Cardiac muscle cell (in vitro differentiated cells and primary cell): ENCODE results near the gene LSM6. TPM values are rescaled to one million over a fixed set of nuclear protein-coding genes. Genes with fewer than 3 reads are reported as not detected.

Experiments used
- DNase-seq, 2 donors: peaks; one replicate each; pipeline versions ENCODE4 v3.0.0 to v3.0.0-alpha.2; 2010 to 2017; ENCODE audit warnings: low read depth in 1 of 2, low spot score in 1 of 2
- H3K27ac ChIP-seq: fragments of 200-600 bp; sonication (generic); 2 replicates; pipeline ENCODE4 v1.5.1; 2016
- H3K27me3 ChIP-seq: fragments of 200-600 bp; sonication (generic); 2 replicates; pipeline ENCODE4 v1.6.0; 2016; ENCODE audit warnings: control low read depth
- H3K36me3 ChIP-seq: fragments of 200-600 bp; sonication (generic); 2 replicates; pipeline ENCODE4 v1.5.1; 2016; ENCODE audit warnings: control low read depth
- H3K4me1 ChIP-seq: fragments of 200-600 bp; sonication (generic); 2 replicates; pipeline ENCODE4 v1.8.1; 2017; ENCODE audit warnings: low read depth, mild to moderate bottlenecking, mixed run types
- H3K4me3 ChIP-seq: fragments of 200-600 bp; sonication (generic); 2 replicates; pipeline ENCODE4 v1.5.1; 2016; ENCODE audit warnings: mild to moderate bottlenecking
- H3K9me3 ChIP-seq: fragments of 200-600 bp; sonication (generic); 2 replicates; pipeline ENCODE4 v1.5.1; 2017; ENCODE audit warnings: low read depth, mild to moderate bottlenecking, control low read depth
- CTCF ChIP-seq: IDR thresholded peaks from 2 replicates; pipeline ENCODE4 v1.5.1; 2012; ENCODE audit warnings: low read depth, mild to moderate bottlenecking, low read length
- polyA plus RNA-seq: library from polyadenylated mRNA; unstranded; fragments of >200 nt; fragmentation: Nextera tagmentation; extraction: Ambion mirVana; gene quantifications from 2 replicates; pipeline ENCODE4 v1.2.1, GENCODE V29; 2016
- total RNA-seq: library from RNA; depleted of rRNA; stranded (reverse); fragments of >200 nt; gene quantifications from 2 replicates; pipeline ENCODE4 v1.2.3, GENCODE V29; 2016

LSM6 gene
- total and polyA plus RNA-seq, 2 experiments from 2014 or later, result 36.8 to 54.0 TPM

- Histone ChIP-seq H3K4me1 (peaks cover 13% of the 10 kb centered on the region), H3K9me3 (no peaks in the 10 kb centered on the region), H3K4me3 (no peak overlapping the region), H3K36me3 (peaks cover 18% of the 10 kb centered on the region), H3K27me3 (no peaks in the 10 kb centered on the region), H3K27ac (no peak overlapping the region)
- no peak for TF ChIP-seq CTCF
- DNase-seq, result no peak
These were observed 7.7 kb downstream of the LSM6 start for GRCh38 chr4:146183209-146183608.

- no peak overlapping the region for H3K27ac ChIP-seq
- no peak for TF ChIP-seq CTCF
- peaks cover 26% of the 10 kb centered on the region for H3K36me3 ChIP-seq
These were observed 10.5 kb downstream of the LSM6 start for GRCh38 chr4:146186041-146186440.

GRCh38 chr4:146186596-146186995, 11.1 kb downstream of the LSM6 start:
- TF ChIP-seq CTCF, result no peak
- Histone ChIP-seq H3K36me3 (peaks cover 29% of the 10 kb centered on the region), H3K9me3 (no peaks in the 10 kb centered on the region), H3K27ac (no peak overlapping the region), H3K27me3 (no peaks in the 10 kb centered on the region), H3K4me1 (no peaks in the 10 kb centered on the region), H3K4me3 (no peak overlapping the region)
- DNase-seq, result no peak

More at GRCh38 chr4:146186041-146186440, 10.5 kb downstream of the LSM6 start:
- no peaks in the 10 kb centered on the region for H3K27me3 ChIP-seq
- H3K9me3 ChIP-seq, result no peaks in the 10 kb centered on the region
- DNase-seq, result no peak
- H3K4me3 ChIP-seq, result no peak overlapping the region
- H3K4me1 ChIP-seq, result no peaks in the 10 kb centered on the region

- Histone ChIP-seq H3K27me3 (no peaks in the 10 kb centered on the region), H3K27ac (no peak overlapping the region), H3K4me3 (no peak overlapping the region), H3K9me3 (no peaks in the 10 kb centered on the region), H3K4me1 (no peaks in the 10 kb centered on the region), H3K36me3 (peaks cover 21% of the 10 kb centered on the region)
- DNase-seq, result no peak
- TF ChIP-seq CTCF, result no peak
These were observed 14.9 kb downstream of the LSM6 start for GRCh38 chr4:146190456-146190855.

GRCh38 chr4:146191766-146192458, 16.4 kb downstream of the LSM6 start:
- H3K4me1 ChIP-seq, result no peaks in the 10 kb centered on the region
- DNase-seq, result peak in 1 of 2 donors; percentile 6

More at GRCh38 chr4:146191766-146192458, 16.4 kb downstream of the LSM6 start:
- H3K36me3 ChIP-seq, result peaks cover 16% of the 10 kb centered on the region
- no peaks in the 10 kb centered on the region for H3K27me3 ChIP-seq
- H3K4me3 ChIP-seq, result no peak overlapping the region
- H3K27ac ChIP-seq, result no peak overlapping the region
- peak; percentile 11 for TF ChIP-seq CTCF
- no peaks in the 10 kb centered on the region for H3K9me3 ChIP-seq
